ENCODE results near the gene KRT82.
"Not testable (repeated sequence)": the region's sequence is repeated elsewhere in the genome, so short reads cannot be mapped to it uniquely, and the experiment has no call there.

The KRT82 gene

DNA sequence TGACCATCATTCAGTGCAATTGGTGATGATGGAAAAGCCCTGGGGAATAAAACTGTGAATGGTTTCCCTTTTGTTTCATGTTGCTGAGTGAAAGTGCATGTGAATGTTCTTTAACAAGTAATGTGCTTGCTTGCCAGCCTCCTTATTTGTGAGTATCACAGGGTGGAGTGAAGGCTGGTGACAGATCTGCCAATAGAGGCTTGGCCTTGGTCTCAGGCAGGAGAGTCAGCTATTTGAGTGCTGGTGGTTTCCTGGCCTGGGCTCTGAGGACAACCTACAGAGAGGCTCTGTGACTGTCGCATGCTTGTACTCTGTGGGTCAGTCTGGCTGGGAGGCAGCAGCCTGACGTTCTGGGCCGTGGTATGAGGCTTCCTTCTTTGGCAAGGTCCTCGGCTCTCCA is 59.5 kb downstream of the KRT82 start:
- peak in 37 of 56 donors; percentile 4 to 85 (median 24) for DNase-seq

GRCh38 chr12:52345041-52345440 is 61.1 kb downstream of the KRT82 start:
- not testable (repeated sequence) for DNase-seq

- no peak for DNase-seq
Observed at GRCh38 chr12:52344111-52344510, 62.0 kb downstream of the KRT82 start.
